GM19328 (cell line): ENCODE data around the gene TBX4.
"Not testable (repeated sequence)": the region's sequence is repeated elsewhere in the genome, so short reads cannot be mapped to it uniquely, and the experiment has no call there.

ENCODE experiments used
- ATAC-seq: cut with Tn5 transposase; IDR thresholded peaks from one replicate; pipeline ENCODE4 v1.9.1; 2021; ENCODE audit warnings: mild to moderate bottlenecking, moderate library complexity; ENCODE audit not compliant: unreplicated experiment

Gene TBX4

DNA sequence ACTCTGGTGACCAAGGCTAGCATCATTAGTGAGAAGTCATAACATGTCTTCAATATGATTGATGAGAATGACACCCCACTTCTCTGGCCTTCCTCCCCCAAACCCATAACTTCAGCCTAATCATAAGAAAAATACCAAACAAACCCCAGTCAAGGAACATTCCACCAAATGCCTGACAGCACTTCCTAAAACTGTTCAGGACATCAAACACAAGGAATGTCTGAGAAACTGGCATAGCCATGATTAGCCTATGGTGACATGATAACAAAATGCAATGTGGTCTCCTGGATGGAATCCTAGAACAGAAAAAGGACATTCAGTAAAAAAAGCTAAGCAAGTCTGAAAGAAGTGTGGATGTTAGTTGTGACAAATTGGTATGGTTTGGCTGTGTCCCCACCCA is 24.7 kb upstream of the TBX4 start:
- no peak for ATAC-seq

DNA sequence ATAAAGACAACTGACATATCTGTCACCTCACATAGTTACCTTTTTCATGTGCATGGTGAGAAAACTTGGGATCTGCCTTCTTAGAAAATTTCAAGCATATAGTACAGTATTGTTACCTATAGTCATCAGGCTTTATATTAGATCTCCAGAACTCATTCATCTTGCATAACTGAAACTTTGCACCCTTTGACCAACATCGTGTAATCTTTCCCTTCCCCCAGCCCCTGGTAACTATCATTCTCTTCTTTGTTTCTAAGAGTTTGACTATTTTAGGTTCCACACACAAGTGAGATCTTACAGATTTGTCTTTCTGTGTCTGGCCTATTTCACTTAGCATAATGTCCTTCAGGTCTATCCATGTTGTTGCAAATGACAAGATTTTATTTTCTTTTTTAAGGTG is 22.9 kb upstream of the TBX4 start:
- ATAC-seq: no peak

- ATAC-seq: not testable (repeated sequence)
Measured at GRCh38 chr17:61429831-61430230, 22.4 kb upstream of the TBX4 start.

GRCh38 chr17:61431594-61432311 is 20.5 kb upstream of the TBX4 start:
- no peak for ATAC-seq

GRCh38 chr17:61436273-61436672 is 15.9 kb upstream of the TBX4 start:
- ATAC-seq: no peak

- no peak for ATAC-seq
Measured at GRCh38 chr17:61436995-61437704, 15.1 kb upstream of the TBX4 start.

DNA sequence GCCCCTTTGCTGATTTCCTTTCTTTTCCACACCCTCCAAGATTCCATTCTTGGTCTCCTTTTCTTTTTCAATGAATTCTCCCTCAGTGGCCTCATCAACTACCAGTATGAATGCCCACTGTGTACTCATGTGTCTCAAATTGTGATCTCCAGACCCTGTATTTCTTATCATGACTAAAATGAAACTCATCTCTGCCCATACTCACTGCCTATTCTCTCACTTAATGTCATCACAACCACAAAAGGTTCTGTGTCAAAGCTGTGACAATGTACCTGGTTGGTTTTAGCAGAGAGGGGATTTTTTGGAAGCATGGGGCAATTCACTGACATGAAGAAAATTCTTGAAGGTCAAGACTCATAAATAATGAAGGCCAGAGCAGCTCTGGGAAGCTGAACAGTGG is 11.5 kb upstream of the TBX4 start:
- no peak for ATAC-seq

DNA sequence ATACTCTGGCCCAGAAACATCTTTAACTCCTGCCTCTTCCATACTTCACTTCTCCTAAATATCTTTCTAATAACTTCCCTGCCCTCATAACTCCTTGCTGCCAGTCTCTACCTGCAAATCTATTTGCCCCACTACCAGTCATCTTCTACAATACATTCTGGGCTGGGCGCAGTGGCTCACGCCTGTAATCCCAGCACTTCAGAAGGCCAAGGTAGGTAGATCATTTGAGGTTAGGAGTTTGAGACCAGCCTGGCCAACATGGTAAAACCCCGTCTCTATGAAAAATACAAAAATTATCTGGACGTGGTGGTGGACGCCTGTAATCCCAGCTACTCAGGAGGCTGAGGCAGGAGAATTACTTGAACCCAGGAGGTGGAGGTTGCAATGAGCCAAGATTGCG is 10.7 kb upstream of the TBX4 start:
- ATAC-seq: not testable (repeated sequence)

DNA sequence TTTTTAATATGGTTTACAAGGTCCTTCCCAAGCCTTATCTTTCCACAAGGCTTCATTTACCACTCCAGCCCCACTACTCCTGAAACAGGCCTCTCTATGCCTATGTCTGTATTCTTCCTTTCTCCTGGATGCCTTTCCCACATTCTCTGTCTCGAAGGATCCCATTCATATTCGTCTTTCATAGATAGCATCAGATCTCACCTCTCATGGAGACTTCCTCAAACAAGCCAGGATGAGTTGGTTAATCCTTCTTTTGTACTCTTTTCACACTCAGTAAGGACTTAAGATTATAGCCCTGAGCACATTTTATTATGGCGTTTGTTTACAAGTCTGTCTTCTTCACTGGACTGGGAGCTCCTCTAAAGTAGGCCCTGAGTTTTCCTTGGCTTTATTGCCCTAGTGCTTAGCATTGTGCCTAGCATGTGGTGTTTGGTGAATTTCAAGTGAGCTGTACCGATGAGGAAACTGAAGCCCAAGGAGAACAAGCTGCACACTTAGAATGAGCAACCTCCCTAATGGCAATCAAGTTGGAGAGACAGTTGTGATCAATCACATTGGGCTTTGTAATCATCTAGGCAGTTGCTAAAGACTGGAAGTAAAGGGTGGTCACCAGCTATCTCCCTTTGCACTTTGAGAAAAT is 10.0 kb upstream of the TBX4 start:
- no peak for ATAC-seq

DNA sequence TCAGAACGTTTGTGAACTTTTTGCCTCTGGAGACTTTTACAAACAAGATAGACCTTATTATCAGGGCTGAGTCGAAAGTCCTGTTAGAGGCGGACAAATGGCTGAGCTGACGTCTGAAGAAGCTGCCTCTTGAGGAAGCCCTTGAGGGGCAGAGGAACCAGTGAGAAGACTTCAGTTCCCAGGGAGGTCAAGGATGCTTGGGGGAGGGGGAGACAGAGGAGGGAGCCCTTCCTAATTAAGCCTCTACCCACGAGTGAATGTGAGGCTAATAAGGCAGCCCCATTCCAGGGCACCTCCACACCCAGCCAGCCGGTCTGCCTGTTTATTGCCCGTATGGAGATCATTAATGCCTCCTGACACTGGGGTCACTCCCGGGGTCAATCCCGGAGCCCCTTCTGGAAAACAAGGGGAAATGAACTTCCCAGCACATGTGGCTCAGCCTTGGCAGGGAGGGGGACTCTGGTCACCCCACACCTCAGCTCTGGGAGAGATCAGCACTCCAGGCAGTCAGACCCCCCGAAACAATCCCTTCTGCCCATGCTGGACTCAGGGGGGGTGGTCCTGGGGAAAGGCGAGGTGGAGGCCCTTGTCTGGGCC is 9.2 kb upstream of the TBX4 start:
- no peak for ATAC-seq

DNA sequence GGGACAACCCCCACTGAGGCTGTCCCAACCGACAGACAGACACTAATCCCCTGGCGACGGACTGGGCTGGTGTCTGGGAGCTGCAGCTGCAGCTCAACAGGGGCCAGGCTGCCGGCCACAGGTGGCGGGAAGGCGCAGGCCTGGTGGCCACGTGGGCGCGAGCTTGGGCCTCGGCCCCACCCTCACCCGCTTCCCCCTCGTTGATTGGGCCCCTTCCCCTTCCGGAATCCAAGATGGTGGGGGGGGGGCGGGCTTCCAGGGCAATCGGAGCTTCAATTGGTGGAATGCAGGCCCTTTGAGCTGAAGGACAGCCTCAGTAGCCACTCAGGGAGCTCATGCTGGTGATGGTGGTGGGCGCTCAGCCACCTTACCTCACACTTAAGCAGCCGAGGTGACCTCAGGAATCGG is 8.7 kb upstream of the TBX4 start:
- ATAC-seq: no peak

DNA sequence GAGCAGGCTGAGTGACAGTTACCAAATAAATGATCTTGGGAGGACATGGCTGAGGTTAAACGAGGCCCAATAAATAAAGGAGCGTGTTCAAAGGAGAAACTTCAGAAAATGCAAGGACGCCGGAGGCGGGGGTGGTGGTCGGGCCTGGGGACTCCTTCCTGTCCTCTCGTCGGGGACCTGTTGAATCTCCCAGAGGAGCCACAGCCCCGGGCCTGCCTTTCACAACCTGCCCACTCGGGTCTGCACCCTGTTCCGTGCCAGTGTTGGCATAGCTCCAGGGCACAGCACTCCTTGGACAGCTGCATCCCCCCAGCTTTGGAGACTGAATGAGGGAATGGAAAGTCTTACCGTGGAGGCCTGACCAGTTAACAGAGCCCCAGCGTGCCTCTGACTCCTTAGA is 8.1 kb upstream of the TBX4 start:
- ATAC-seq: no peak

DNA sequence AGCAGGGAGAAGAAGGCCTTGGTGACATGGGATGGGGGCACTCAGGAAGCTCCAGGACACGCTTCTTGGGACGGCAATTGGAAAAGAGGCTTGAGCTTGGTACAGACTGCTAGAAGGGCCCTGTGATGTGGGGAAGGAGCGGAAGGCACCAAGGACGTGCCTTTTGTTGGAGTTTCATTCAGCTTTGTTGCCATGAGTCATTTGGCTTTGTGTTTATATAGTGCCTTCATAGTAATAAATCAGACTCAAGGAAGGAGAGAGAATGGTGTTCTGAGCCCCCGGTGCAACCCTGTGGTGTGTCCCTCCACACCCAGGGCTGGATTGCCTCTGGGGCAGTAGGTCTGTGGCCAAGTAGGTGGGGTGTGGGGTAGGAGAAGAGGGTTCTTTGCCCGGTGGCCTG is 7.4 kb upstream of the TBX4 start:
- no peak for ATAC-seq

GRCh38 chr17:61447358-61447757 is 4.9 kb upstream of the TBX4 start:
- ATAC-seq: no peak

DNA sequence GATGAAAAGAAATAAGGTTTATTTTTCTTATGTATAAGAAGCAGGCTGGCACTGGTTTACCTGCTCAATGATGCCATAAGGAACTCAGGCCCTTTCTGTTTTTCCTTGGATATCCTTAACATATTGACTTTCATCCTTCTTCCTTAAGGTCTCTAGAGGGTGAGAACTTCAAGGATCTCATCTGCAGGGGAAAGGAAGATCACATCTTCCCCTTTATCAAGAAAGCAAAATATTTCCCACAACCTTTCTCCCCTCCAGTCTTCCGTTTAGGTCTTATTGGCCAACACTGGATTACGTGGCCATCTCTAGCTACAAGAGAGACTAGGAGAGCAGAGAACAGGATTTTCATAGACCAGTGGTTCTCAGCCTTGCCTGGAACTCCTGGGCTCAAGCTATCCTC is 4.2 kb upstream of the TBX4 start:
- no peak for ATAC-seq

DNA sequence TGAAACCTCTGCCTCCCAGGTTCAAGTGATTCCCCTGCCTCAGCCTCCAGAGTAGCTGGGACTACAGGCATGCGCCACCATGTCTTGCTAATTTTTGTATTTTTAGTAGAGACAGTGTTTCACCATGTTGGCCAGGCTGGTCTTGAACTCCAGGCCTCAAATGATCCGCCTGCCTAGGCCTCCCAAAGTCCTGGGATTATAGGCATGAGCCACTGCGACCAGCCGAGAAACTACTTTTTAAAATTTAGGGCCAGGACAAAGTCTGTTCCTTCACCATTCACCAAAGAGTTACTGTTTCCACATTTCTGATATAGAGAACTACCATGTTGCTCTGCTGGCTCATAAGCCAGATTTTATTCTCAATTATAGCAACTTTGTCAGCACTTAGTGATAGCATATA is 3.1 kb upstream of the TBX4 start:
- not testable (repeated sequence) for ATAC-seq

GRCh38 chr17:61449707-61450640 is 2.2 kb upstream of the TBX4 start:
- no peak for ATAC-seq

- ATAC-seq: no peak
Measured at GRCh38 chr17:61450641-61451537, 1.3 kb upstream of the TBX4 start.

DNA sequence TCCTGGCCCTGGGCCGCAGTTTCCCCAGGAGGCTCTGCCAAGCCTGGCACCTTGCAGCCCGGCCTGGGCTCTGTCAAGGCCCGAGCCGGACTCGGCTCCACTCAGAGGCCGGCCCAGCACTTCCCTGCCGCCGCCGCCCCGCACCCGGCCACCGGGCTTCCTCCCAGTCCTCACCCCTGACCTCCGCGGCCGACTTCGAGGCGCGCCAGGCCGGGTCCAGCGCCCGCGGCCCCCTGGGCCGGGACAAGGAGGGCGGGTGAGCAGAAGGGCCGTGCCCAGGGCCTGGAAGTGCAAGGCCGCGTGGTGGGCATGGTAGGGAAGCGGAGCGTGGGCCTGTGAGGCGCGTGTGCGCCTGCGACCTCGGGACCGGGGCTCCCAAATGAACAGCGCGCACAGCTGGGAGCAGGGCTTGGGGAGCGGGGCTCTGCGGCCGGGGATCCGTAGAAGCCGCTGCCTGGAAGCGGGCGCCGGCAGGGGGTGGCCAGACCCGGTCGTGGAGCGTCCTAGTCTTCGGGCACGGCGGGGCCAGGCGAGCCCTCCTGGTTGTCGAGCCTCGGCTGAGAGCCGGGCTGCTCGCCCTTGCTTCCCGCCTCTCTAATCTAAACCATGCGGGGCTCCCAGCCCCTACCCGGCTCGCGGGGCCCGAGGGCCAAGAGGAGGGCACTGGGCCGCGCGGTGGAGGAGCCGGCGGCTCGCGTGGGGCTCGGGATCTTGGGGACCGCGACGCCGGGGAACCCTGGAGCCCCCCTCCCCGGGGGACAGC is 503 bp upstream of the TBX4 start:
- no peak for ATAC-seq
